Measurements from ENCODE around the gene ADAMTS3. TPM values are rescaled to one million over a fixed set of nuclear protein-coding genes. Genes with fewer than 3 reads are reported as not detected.

ADAMTS3 gene
- polyA plus RNA-seq (2011; rRNA removed) (0.03 and 0.04 TPM in 2 replicates), polyA plus RNA-seq (2017; fragmentation: RNase III; extraction: RNeasy Plus Mini Kit Qiagen cat#74134 plus additional on column Dnase treatment) (not detected in 3 replicates), polyA minus RNA-seq (2011; rRNA and poly(A)+ RNA removed) (0.04 TPM in 1 of 2 replicates, not detected in the other)
- polyA plus RNA-seq (2012; cell fraction: cytosol; rRNA removed) = not detected in 2 replicates
- polyA plus RNA-seq (2012; cell fraction: nucleus; rRNA removed) = 0.01 TPM in 1 of 2 replicates, not detected in the other

DNA sequence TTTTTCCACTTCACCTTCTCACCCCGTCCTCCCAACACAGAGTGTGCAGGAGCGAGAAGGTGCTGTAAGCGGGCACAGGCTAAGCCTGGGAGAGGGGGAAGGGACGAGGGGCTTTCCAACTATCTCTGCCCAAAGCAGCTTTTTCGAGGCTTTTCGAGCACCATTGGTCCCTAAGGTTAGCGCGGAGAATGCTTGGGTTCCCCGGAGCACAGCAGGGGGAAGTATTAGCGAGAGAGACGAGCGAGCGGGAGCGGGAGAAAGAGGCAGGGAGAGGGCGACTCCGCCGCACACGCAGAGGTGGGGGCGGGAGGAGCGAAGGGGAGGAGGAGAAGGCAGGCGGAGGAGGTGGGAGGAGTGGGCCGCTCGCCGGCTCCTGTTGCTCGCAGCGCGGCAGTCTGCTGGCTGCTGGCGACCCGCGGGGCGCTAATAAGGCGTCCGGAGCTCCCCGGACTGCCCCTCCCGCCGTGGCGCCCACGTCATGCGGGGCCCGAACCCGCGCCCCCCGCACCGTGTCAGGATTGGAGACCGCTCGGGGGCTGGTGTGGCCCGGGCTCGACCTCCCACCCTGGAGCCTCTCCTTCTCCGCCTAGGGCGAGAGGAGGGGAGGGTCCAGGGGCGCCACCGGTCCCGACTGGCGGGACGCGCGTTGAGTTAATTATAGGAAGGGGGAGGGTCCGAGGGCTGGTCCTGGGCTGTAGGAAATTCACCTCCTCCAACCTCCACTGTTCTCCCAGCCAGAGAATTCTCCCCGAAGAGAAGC lies at the start of gene ADAMTS3:
Gene ADAMTS3, minus strand, starts transcription at position 263 of the 760 bp plus-strand sequence. CDS start 459 bp downstream, outside the sequence.
- DNase-seq (ENCODE audit: low read depth in 1 of 2, low spot score in 1 of 2) (peak; percentile 2 to 14), ATAC-seq (peak; percentile 57 to 76), FAIRE-seq (no peak)
- no peaks in the 10 kb centered on the region for H3K4me1 ChIP-seq
- ChIA-PET POLR2A (no interaction called here), CTCF (interaction anchor here (0.6 kb wide), 1 partner anchor 23 kb away, joined by 4 read pairs; no protein-coding TSS in a partner anchor)
- WGBS (ENCODE audit: missing lambda C conversion rate) = 12% methylated on average over 9 of the region's 59 CpGs
- TF ChIP-seq EHF (CRISPR knock-in tag; IDR thresholded peaks at IDR 0.05) = no peak
- TF ChIP-seq FOSB (CRISPR knock-in tag; IDR thresholded peaks at IDR 0.05) = no peak
- no peak for TF ChIP-seq KDM5A (IDR thresholded peaks at IDR 0.05)
- no peak for TF ChIP-seq POLR2A (IDR thresholded peaks at IDR 0.05; ENCODE audit: low read length)
- no peak for TF ChIP-seq ESRRA (IDR thresholded peaks at IDR 0.05; ENCODE audit: borderline replicate concordance, low read length)
- TF ChIP-seq, protein P1, sequence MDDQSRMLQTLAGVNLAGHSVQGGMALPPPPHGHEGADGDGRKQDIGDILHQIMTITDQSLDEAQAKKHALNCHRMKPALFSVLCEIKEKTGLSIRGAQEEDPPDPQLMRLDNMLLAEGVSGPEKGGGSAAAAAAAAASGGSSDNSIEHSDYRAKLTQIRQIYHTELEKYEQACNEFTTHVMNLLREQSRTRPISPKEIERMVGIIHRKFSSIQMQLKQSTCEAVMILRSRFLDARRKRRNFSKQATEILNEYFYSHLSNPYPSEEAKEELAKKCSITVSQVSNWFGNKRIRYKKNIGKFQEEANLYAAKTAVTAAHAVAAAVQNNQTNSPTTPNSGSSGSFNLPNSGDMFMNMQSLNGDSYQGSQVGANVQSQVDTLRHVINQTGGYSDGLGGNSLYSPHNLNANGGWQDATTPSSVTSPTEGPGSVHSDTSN (IDR thresholded peaks at IDR 0.05) = no peak
- TF ChIP-seq, protein P2, sequence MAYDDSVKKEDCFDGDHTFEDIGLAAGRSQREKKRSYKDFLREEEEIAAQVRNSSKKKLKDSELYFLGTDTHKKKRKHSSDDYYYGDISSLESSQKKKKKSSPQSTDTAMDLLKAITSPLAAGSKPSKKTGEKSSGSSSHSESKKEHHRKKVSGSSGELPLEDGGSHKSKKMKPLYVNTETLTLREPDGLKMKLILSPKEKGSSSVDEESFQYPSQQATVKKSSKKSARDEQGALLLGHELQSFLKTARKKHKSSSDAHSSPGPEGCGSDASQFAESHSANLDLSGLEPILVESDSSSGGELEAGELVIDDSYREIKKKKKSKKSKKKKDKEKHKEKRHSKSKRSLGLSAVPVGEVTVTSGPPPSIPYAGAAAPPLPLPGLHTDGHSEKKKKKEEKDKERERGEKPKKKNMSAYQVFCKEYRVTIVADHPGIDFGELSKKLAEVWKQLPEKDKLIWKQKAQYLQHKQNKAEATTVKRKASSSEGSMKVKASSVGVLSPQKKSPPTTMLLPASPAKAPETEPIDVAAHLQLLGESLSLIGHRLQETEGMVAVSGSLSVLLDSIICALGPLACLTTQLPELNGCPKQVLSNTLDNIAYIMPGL (CRISPR knock-in tag; IDR thresholded peaks at IDR 0.05; ENCODE audit: borderline replicate concordance) = no peak
- TF ChIP-seq, protein P3, sequence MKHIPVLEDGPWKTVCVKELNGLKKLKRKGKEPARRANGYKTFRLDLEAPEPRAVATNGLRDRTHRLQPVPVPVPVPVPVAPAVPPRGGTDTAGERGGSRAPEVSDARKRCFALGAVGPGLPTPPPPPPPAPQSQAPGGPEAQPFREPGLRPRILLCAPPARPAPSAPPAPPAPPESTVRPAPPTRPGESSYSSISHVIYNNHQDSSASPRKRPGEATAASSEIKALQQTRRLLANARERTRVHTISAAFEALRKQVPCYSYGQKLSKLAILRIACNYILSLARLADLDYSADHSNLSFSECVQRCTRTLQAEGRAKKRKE (CRISPR knock-in tag; IDR thresholded peaks at IDR 0.05; ENCODE audit: low read depth) = no peak
- TF ChIP-seq RNF2 (IDR thresholded peaks at IDR 0.05; ENCODE audit: borderline replicate concordance, low read depth) = no peak
- TF ChIP-seq RARB (CRISPR knock-in tag; IDR thresholded peaks at IDR 0.05) = no peak
- no peak for TF ChIP-seq SREBF2 (IDR thresholded peaks at IDR 0.05)
- TF ChIP-seq ZFP36 (IDR thresholded peaks at IDR 0.05; ENCODE audit: borderline replicate concordance, partially characterized antibody) = no peak
- no peak for TF ChIP-seq ZNF302 (CRISPR knock-in tag; IDR thresholded peaks at IDR 0.05)
- TF ChIP-seq, protein P4, sequence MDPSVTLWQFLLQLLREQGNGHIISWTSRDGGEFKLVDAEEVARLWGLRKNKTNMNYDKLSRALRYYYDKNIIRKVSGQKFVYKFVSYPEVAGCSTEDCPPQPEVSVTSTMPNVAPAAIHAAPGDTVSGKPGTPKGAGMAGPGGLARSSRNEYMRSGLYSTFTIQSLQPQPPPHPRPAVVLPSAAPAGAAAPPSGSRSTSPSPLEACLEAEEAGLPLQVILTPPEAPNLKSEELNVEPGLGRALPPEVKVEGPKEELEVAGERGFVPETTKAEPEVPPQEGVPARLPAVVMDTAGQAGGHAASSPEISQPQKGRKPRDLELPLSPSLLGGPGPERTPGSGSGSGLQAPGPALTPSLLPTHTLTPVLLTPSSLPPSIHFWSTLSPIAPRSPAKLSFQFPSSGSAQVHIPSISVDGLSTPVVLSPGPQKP (IDR thresholded peaks at IDR 0.05; ENCODE audit: low read depth, low read length) = no peak
- no peak for TF ChIP-seq PHF8 (IDR thresholded peaks at IDR 0.05; ENCODE audit: borderline replicate concordance, low read depth)
- no peak for TF ChIP-seq MYC (IDR thresholded peaks at IDR 0.05; ENCODE audit: borderline replicate concordance, low read length)
- TF ChIP-seq, protein P5, sequence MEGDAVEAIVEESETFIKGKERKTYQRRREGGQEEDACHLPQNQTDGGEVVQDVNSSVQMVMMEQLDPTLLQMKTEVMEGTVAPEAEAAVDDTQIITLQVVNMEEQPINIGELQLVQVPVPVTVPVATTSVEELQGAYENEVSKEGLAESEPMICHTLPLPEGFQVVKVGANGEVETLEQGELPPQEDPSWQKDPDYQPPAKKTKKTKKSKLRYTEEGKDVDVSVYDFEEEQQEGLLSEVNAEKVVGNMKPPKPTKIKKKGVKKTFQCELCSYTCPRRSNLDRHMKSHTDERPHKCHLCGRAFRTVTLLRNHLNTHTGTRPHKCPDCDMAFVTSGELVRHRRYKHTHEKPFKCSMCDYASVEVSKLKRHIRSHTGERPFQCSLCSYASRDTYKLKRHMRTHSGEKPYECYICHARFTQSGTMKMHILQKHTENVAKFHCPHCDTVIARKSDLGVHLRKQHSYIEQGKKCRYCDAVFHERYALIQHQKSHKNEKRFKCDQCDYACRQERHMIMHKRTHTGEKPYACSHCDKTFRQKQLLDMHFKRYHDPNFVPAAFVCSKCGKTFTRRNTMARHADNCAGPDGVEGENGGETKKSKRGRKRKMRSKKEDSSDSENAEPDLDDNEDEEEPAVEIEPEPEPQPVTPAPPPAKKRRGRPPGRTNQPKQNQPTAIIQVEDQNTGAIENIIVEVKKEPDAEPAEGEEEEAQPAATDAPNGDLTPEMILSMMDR (IDR thresholded peaks at IDR 0.05) = no peak
- TF ChIP-seq CHD2 (IDR thresholded peaks at IDR 0.05; ENCODE audit: low read length, partially characterized antibody) = no peak
- no peak for TF ChIP-seq TFCP2L1 (CRISPR knock-in tag; IDR thresholded peaks at IDR 0.05)
- H3K4me3 ChIP-seq = peak within 1 kb of the TSS; percentile 47
- no peaks in the 10 kb centered on the region for H3K9me3 ChIP-seq
- peak within 1 kb of the TSS in 1 of 2 experiments; percentile 67; a peak in 2 of 6 replicates for H3K27ac ChIP-seq
- H3K4me2 ChIP-seq = peak within 1 kb of the TSS; percentile 91
